Hepatocyte (in vitro differentiated cells): ENCODE results near the gene LCLAT1. TPM values are rescaled to one million over a fixed set of nuclear protein-coding genes. Genes with fewer than 3 reads are reported as not detected.
A peak's percentile ranks its signal among the peaks of the same experiment; 100 is the strongest.

Source experiments
- DNase-seq: peaks from one replicate; pipeline ENCODE4 v3.0.0-alpha.2; 2016; ENCODE audit warnings: low spot score
- H2AFZ ChIP-seq: fragments of 200-600 bp; sonication (generic); 2 replicates; pipeline ENCODE4 v1.6.0; 2016; ENCODE audit warnings: antibody characterized with exemption, mild to moderate bottlenecking
- H3K27ac ChIP-seq: fragments of 200-600 bp; sonication (generic); 2 replicates; pipeline ENCODE4 v1.5.1; 2016; ENCODE audit warnings: mild to moderate bottlenecking
- H3K27me3 ChIP-seq: fragments of 200-600 bp; sonication (generic); 2 replicates; pipeline ENCODE4 v1.6.1; 2016
- H3K36me3 ChIP-seq: fragments of 200-600 bp; sonication (generic); replicated peaks from 2 replicates; pipeline ENCODE4 v1.5.1; 2016; ENCODE audit warnings: low read depth; ENCODE audit not compliant: insufficient read depth
- H3K4me1 ChIP-seq: fragments of 200-600 bp; sonication (generic); 2 replicates; pipeline ENCODE4 v1.5.1; 2016; ENCODE audit warnings: mild to moderate bottlenecking, moderate library complexity; ENCODE audit not compliant: insufficient read depth
- H3K4me2 ChIP-seq: fragments of 200-600 bp; sonication (generic); 2 replicates; pipeline ENCODE4 v1.6.0; 2016
- H3K4me3 ChIP-seq: fragments of 200-600 bp; sonication (generic); 2 replicates; pipeline ENCODE4 v1.5.1; 2016; ENCODE audit warnings: mild to moderate bottlenecking
- H3K79me2 ChIP-seq: fragments of 200-600 bp; sonication (generic); 2 replicates; pipeline ENCODE4 v1.6.0; 2017; ENCODE audit warnings: mild to moderate bottlenecking
- H3K9me2 ChIP-seq: fragments of 200-600 bp; sonication (generic); replicated peaks from 2 replicates; pipeline ENCODE4 v1.6.0; 2017; ENCODE audit warnings: mild to moderate bottlenecking; ENCODE audit not compliant: insufficient read depth
- H3K9me3 ChIP-seq: fragments of 200-600 bp; sonication (generic); 2 replicates; pipeline ENCODE4 v1.5.1; 2016; ENCODE audit warnings: low read depth, mild to moderate bottlenecking
- H4K20me1 ChIP-seq: fragments of 200-600 bp; sonication (generic); 2 replicates; pipeline ENCODE4 v1.6.0; 2016; ENCODE audit warnings: mild to moderate bottlenecking; ENCODE audit not compliant: insufficient read depth, poor library complexity, severe bottlenecking
- EZH2 ChIP-seq: fragments of 200-600 bp; sonication (generic); IDR thresholded peaks from 2 replicates; pipeline ENCODE4 v1.6.1; 2016; ENCODE audit warnings: antibody characterized with exemption, mild to moderate bottlenecking, borderline replicate concordance
- EZH2phosphoT487 ChIP-seq: fragments of 200-600 bp; sonication (generic); IDR thresholded peaks from one replicate; pipeline ENCODE4 v1.6.1; 2018; ENCODE audit warnings: antibody characterized with exemption, mild to moderate bottlenecking, low read depth, moderate library complexity; ENCODE audit not compliant: unreplicated experiment, severe bottlenecking
- whole genome bisulfite sequencing: methylation state at CpG from one replicate; pipeline ENCODE4 v1.1.6; 2016; ENCODE audit warnings: low lambda C conversion rate; ENCODE audit errors: missing lambda C conversion rate; 5-methylcytosine and 5-hydroxymethylcytosine counted together
- polyA plus RNA-seq: library from polyadenylated mRNA; unstranded; fragments of >200 nt; fragmentation: Nextera tagmentation; extraction: Ambion mirVana; gene quantifications from 2 replicates; pipeline ENCODE4 v1.2.1, GENCODE V29; 2016
- total RNA-seq: library from RNA; depleted of rRNA; stranded (reverse); fragments of >200 nt; gene quantifications from 2 replicates; pipeline ENCODE4 v1.2.3, GENCODE V29; 2014
- TF ChIP-seq, protein P1 (sequence below): fragments of 200-600 bp; sonication (generic); IDR thresholded peaks from 2 replicates; pipeline ENCODE4 v1.5.1; 2016; ENCODE audit warnings: antibody characterized with exemption, mild to moderate bottlenecking; ENCODE audit not compliant: poor library complexity

The LCLAT1 gene
- total and polyA plus RNA-seq, 2 experiments from 2014 or later = 10.1 to 15.4 TPM

DNA sequence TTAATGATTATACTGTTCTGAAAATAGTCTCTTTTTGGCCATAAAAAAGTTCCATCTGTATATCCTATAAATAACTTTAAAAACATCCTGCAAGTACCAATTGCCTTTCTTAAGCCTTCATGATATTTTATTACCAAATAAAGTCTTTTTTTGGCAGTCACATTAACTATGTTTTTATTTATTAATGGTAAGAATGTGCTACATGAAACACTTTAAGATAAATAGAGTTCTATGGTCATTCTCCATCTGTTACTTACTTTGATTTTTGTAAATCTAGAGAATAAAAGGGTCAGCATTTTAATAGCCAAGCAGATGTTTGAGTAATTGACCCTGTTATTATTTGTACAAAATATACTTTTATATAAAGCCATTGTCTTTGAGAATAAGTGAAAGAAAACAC, 52.6 kb downstream of the LCLAT1 start:
- H3K9me2 ChIP-seq = no peaks in the 10 kb centered on the region
- H3K36me3 ChIP-seq = no peaks in the 10 kb centered on the region
- H3K27ac ChIP-seq = no peak overlapping the region
- H3K79me2 ChIP-seq = peaks cover 38% of the 10 kb centered on the region
- TF ChIP-seq EZH2 = no peak
- TF ChIP-seq, protein P1, sequence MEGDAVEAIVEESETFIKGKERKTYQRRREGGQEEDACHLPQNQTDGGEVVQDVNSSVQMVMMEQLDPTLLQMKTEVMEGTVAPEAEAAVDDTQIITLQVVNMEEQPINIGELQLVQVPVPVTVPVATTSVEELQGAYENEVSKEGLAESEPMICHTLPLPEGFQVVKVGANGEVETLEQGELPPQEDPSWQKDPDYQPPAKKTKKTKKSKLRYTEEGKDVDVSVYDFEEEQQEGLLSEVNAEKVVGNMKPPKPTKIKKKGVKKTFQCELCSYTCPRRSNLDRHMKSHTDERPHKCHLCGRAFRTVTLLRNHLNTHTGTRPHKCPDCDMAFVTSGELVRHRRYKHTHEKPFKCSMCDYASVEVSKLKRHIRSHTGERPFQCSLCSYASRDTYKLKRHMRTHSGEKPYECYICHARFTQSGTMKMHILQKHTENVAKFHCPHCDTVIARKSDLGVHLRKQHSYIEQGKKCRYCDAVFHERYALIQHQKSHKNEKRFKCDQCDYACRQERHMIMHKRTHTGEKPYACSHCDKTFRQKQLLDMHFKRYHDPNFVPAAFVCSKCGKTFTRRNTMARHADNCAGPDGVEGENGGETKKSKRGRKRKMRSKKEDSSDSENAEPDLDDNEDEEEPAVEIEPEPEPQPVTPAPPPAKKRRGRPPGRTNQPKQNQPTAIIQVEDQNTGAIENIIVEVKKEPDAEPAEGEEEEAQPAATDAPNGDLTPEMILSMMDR = no peak
- TF ChIP-seq EZH2phosphoT487 = no peak
- H3K27me3 ChIP-seq = no peaks in the 10 kb centered on the region
- H3K4me2 ChIP-seq = no peak overlapping the region
- H3K4me3 ChIP-seq = no peak overlapping the region
- H3K9me3 ChIP-seq = no peaks in the 10 kb centered on the region
- H4K20me1 ChIP-seq = no peaks in the 10 kb centered on the region
- no peak for DNase-seq
- H3K4me1 ChIP-seq = peaks cover 10% of the 10 kb centered on the region
- H2AFZ ChIP-seq = no peak overlapping the region

DNA sequence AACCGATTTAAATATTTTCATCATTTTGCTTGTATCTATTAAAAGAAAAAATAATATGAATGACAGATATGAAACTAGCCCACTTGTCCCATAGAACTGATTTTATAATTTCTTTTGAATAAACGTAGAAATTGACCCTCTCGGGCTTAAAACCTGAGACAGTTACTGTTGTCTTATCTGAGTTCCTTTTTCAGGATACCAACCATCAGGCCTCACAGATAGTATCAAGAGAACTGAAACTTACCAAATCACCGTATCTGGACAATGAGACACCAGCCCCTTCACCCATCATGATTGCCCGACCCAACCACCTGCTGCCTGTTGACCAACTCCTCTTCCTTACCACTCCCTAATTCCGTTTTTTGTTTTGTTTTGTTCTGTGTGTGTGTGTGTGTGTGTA, 53.7 kb downstream of the LCLAT1 start:
- peaks cover 14% of the 10 kb centered on the region for H3K4me1 ChIP-seq
- DNase-seq = no peak
- WGBS = over 99% methylated on average over 6 of the region's 6 CpGs
- TF ChIP-seq EZH2phosphoT487 = no peak
- TF ChIP-seq, protein P1 = no peak
- TF ChIP-seq EZH2 = no peak
- no peak overlapping the region for H3K4me3 ChIP-seq
- no peaks in the 10 kb centered on the region for H3K36me3 ChIP-seq
- H3K27ac ChIP-seq = no peak overlapping the region
- no peaks in the 10 kb centered on the region for H3K9me2 ChIP-seq
- no peaks in the 10 kb centered on the region for H4K20me1 ChIP-seq
- H3K27me3 ChIP-seq = no peaks in the 10 kb centered on the region
- peaks cover 32% of the 10 kb centered on the region for H3K79me2 ChIP-seq
- H3K4me2 ChIP-seq = no peak overlapping the region
- H3K9me3 ChIP-seq = no peaks in the 10 kb centered on the region
- no peak overlapping the region for H2AFZ ChIP-seq

DNA sequence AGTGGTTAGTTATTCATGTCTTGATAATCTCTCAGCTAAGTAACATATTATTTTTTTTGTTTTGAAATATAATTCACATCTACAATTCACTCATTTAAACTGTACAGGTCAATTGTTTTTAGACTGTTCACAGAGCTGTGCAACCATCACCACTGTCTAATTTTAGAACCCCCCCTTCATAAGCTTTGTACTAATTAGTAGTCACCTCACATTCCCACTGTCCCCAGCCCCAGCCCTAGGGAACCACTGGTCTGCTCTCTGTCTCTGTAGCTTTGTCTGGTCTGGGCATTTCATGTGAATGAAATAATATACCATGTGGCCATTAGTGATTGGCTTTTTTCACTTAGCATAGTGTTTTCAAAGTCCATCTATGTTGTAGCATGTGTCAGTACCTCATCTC, 55.3 kb downstream of the LCLAT1 start:
- Histone ChIP-seq H3K79me2 (peaks cover 29% of the 10 kb centered on the region), H4K20me1 (no peaks in the 10 kb centered on the region), H3K27ac (no peak overlapping the region), H2AFZ (no peak overlapping the region), H3K9me3 (no peaks in the 10 kb centered on the region), H3K4me2 (no peak overlapping the region), H3K4me1 (peaks cover 22% of the 10 kb centered on the region), H3K4me3 (no peak overlapping the region), H3K27me3 (no peaks in the 10 kb centered on the region), H3K9me2 (no peaks in the 10 kb centered on the region), H3K36me3 (no peaks in the 10 kb centered on the region)
- no peak for TF ChIP-seq EZH2phosphoT487
- TF ChIP-seq, protein P1 = no peak
- TF ChIP-seq EZH2 = no peak
- no peak for DNase-seq

DNA sequence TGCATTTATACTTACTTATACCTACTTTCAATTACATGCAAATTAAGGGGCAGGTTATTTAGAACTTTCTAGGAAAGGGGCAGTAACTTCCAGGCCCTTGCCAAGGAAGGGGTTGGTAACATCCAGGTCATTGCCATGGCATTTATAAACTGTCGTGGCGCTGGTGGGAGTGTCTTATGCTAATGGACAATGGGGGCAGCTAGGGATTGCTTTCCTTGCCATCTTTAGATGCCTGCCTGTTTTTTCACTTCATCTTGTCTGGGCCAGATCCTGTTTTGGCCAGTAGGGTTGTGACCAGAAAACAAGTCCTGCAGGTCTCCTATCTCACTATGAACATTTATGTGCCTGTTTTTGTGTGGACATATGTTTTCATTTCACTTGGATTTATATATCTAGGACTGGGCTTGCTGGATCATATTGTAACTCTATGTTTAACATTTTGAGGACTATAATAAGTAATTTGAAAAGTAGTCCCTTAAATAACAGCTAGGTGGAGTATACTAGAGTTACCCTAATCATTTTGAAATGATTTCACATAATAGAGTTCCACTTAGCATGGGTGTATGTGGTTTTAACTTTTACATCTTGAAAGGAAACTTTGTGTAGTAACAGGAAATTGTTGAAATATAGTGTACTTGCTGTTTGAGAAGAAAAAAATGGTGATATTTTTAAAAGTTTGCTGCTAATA, 56.1 kb downstream of the LCLAT1 start:
- no peak overlapping the region for H2AFZ ChIP-seq
- WGBS = 91% methylated on average over 2 of the region's 2 CpGs
- H3K79me2 ChIP-seq = peaks cover 37% of the 10 kb centered on the region
- peaks cover 7% of the 10 kb centered on the region for H3K9me3 ChIP-seq
- H3K27ac ChIP-seq = peak overlapping the region; percentile 16
- no peaks in the 10 kb centered on the region for H3K36me3 ChIP-seq
- no peaks in the 10 kb centered on the region for H3K27me3 ChIP-seq
- no peak for DNase-seq
- H3K4me3 ChIP-seq = no peak overlapping the region
- H3K4me1 ChIP-seq = peaks cover 21% of the 10 kb centered on the region
- H3K4me2 ChIP-seq = no peak overlapping the region
- no peaks in the 10 kb centered on the region for H3K9me2 ChIP-seq
- TF ChIP-seq, protein P1 = no peak
- TF ChIP-seq EZH2phosphoT487 = no peak
- TF ChIP-seq EZH2 = no peak
- no peaks in the 10 kb centered on the region for H4K20me1 ChIP-seq
